ENCODE data around the gene CREB5. TPM values are rescaled to one million over a fixed set of nuclear protein-coding genes. Genes with fewer than 3 reads are reported as not detected.

The CREB5 gene
- total and polyA plus RNA-seq, 2 experiments from 2014 or later, result 2.4 to 4.4 TPM

DNA sequence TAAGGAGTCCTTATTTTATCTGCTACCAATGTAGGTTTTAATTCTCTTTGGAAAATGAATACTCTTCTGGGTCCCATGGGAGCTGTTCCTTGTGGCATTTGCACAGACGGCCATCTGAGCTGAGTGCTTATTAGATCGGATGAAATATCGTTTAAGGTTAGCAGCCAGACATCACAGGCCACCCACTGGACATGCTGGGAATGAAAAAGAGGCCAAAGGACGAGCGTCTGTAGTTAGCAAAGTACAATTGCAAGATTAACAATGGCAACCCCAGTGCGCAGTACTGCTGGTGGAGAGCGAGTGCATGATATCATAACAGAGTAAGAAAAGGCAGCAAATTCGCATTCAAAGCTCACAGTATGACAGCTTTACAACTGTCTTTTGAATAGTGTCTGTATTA is 28.3 kb upstream of the CREB5 start:
- Mint-ChIP-seq H3K27ac (no peak overlapping the region), H3K4me1 (no peaks in the 10 kb centered on the region; the same call in 2 of the 3 replicates)
- DNase-seq (ENCODE audit: low spot score), result no peak

DNA sequence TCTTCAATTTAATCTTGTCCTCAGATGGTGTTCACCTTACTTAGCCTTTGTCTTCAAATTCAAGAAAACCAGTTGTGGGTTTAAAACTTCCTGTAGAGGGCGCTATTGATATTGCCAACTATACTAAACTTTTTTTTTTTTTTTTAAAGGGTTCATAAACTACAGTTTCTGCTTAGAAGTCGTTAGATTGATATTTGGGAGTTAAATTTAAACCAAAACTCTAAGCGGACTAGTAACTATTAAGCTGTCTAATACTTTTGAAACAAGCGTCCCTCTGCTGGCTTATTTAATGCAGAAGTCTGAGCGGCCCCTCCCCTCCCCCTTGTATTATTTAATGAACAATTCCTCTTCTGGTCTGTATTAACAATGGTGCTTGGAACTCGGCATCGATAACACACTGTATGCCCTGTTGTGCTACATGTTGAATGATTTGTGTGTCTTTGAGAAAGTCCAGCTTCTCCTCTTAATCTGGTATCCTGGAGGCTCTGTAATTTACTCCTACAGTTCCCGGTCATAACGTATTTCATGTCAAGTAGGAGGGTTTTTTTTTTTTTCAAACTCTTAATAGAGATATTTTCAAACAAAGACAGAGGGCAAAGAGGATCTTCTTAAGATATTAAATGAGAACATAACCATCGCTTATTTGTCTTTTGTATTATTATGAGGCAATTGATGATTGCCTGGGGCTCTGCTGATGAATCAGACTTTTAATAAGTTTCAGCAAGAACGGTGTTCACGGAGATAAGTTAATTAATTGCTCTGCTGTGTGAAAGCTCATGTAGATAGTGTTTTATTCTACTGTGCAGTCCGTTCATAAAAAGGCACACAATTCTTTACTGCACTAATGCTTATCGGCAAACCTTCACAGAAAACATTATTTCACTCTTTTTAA is 22.6 kb upstream of the CREB5 start:
- peak overlapping the region; percentile 23; the same call in 1 of the 2 replicates for H3K4me3 ChIP-seq

More for the DNA sequence above, 28.3 kb upstream of the CREB5 start:
- H3K36me3 Mint-ChIP-seq (ENCODE audit: low read depth), result no peaks in the 10 kb centered on the region
- Histone ChIP-seq H4K20me1 (replicated peaks; ENCODE audit: insufficient read depth) (no peaks in the 10 kb centered on the region), H3K4me1 (ENCODE audit: insufficient read depth) (no peaks in the 10 kb centered on the region), H3K79me2 (replicated peaks; ENCODE audit: insufficient read depth) (no peaks in the 10 kb centered on the region), H3K36me3 (ENCODE audit: insufficient read depth) (no peaks in the 10 kb centered on the region), H3K27ac (ENCODE audit: low read depth) (no peak overlapping the region), H3K27me3 (ENCODE audit: insufficient read depth) (no peaks in the 10 kb centered on the region), H3F3A (replicated peaks; ENCODE audit: low read depth) (no peaks in the 10 kb centered on the region), H3K9me2 (ENCODE audit: insufficient read depth) (peaks cover 5% of the 10 kb centered on the region; the same call in 1 of the 2 replicates), H2AFZ (no peak overlapping the region), H3K4me2 (no peak overlapping the region), H3K4me3 (no peak overlapping the region)
- TF ChIP-seq, protein P1, sequence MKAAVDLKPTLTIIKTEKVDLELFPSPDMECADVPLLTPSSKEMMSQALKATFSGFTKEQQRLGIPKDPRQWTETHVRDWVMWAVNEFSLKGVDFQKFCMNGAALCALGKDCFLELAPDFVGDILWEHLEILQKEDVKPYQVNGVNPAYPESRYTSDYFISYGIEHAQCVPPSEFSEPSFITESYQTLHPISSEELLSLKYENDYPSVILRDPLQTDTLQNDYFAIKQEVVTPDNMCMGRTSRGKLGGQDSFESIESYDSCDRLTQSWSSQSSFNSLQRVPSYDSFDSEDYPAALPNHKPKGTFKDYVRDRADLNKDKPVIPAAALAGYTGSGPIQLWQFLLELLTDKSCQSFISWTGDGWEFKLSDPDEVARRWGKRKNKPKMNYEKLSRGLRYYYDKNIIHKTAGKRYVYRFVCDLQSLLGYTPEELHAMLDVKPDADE (IDR thresholded peaks at IDR 0.05), result no peak
- ATAC-seq, result no peak
- H3K9me3 Mint-ChIP-seq, result no peaks in the 10 kb centered on the region
- no peaks in the 10 kb centered on the region for H3K27me3 Mint-ChIP-seq (ENCODE audit: insufficient read depth, low read depth, poor library complexity)
- no peak overlapping the region for H3K4me3 Mint-ChIP-seq

DNA sequence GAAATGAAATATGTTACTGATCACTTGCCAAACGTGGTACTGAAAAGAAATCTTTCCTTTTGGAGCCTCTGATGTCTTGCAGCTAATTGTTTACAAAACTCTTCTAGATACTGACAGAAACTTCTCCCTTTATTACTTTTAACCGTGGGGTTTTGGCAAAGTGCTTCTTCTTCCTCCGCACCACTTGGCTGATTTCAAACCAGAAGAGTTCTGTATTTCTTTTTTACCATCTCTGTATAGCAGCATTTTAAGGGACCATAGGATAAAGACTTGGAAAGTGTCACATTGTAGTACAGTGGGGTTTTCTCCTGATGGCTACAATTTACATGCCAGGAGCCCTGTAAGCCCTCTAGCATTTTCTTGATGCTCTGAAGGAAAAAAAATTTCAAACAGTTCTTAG is 21.9 kb upstream of the CREB5 start:
- Histone ChIP-seq H3F3A (replicated peaks; ENCODE audit: low read depth) (no peaks in the 10 kb centered on the region), H3K4me1 (ENCODE audit: insufficient read depth) (no peaks in the 10 kb centered on the region; the same call in 1 of the 2 replicates), H3K36me3 (ENCODE audit: insufficient read depth) (no peaks in the 10 kb centered on the region; the same call in 1 of the 2 replicates), H3K4me2 (no peak overlapping the region), H2AFZ (no peak overlapping the region; the same call in 1 of the 2 replicates), H3K79me2 (replicated peaks; ENCODE audit: insufficient read depth) (no peaks in the 10 kb centered on the region), H3K27me3 (ENCODE audit: insufficient read depth) (no peaks in the 10 kb centered on the region), H3K4me3 (no peak overlapping the region), H3K9me2 (ENCODE audit: insufficient read depth) (no peaks in the 10 kb centered on the region), H4K20me1 (replicated peaks; ENCODE audit: insufficient read depth) (no peaks in the 10 kb centered on the region), H3K27ac (ENCODE audit: low read depth) (no peak overlapping the region)
- DNase-seq (ENCODE audit: low spot score) (no peak), ATAC-seq (no peak)
- Mint-ChIP-seq H3K4me3 (no peak overlapping the region), H3K27me3 (ENCODE audit: insufficient read depth, low read depth, poor library complexity) (no peaks in the 10 kb centered on the region), H3K9me3 (no peaks in the 10 kb centered on the region), H3K27ac (no peak overlapping the region), H3K36me3 (ENCODE audit: low read depth) (no peaks in the 10 kb centered on the region), H3K4me1 (peaks cover 4% of the 10 kb centered on the region; the same call in 2 of the 3 replicates)
- TF ChIP-seq, protein P2, sequence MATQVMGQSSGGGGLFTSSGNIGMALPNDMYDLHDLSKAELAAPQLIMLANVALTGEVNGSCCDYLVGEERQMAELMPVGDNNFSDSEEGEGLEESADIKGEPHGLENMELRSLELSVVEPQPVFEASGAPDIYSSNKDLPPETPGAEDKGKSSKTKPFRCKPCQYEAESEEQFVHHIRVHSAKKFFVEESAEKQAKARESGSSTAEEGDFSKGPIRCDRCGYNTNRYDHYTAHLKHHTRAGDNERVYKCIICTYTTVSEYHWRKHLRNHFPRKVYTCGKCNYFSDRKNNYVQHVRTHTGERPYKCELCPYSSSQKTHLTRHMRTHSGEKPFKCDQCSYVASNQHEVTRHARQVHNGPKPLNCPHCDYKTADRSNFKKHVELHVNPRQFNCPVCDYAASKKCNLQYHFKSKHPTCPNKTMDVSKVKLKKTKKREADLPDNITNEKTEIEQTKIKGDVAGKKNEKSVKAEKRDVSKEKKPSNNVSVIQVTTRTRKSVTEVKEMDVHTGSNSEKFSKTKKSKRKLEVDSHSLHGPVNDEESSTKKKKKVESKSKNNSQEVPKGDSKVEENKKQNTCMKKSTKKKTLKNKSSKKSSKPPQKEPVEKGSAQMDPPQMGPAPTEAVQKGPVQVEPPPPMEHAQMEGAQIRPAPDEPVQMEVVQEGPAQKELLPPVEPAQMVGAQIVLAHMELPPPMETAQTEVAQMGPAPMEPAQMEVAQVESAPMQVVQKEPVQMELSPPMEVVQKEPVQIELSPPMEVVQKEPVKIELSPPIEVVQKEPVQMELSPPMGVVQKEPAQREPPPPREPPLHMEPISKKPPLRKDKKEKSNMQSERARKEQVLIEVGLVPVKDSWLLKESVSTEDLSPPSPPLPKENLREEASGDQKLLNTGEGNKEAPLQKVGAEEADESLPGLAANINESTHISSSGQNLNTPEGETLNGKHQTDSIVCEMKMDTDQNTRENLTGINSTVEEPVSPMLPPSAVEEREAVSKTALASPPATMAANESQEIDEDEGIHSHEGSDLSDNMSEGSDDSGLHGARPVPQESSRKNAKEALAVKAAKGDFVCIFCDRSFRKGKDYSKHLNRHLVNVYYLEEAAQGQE (IDR thresholded peaks at IDR 0.05; ENCODE audit: unreplicated experiment), result no peak
- TF ChIP-seq POLR2AphosphoS5 (IDR thresholded peaks at IDR 0.05; ENCODE audit: low read depth) (no peak), JUNB (IDR thresholded peaks at IDR 0.05; ENCODE audit: unreplicated experiment) (no peak), ZNF331 (CRISPR knock-in tag; IDR thresholded peaks at IDR 0.05; ENCODE audit: low read depth) (no peak)
- TF ChIP-seq, protein P3, sequence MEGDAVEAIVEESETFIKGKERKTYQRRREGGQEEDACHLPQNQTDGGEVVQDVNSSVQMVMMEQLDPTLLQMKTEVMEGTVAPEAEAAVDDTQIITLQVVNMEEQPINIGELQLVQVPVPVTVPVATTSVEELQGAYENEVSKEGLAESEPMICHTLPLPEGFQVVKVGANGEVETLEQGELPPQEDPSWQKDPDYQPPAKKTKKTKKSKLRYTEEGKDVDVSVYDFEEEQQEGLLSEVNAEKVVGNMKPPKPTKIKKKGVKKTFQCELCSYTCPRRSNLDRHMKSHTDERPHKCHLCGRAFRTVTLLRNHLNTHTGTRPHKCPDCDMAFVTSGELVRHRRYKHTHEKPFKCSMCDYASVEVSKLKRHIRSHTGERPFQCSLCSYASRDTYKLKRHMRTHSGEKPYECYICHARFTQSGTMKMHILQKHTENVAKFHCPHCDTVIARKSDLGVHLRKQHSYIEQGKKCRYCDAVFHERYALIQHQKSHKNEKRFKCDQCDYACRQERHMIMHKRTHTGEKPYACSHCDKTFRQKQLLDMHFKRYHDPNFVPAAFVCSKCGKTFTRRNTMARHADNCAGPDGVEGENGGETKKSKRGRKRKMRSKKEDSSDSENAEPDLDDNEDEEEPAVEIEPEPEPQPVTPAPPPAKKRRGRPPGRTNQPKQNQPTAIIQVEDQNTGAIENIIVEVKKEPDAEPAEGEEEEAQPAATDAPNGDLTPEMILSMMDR (conservative IDR thresholded peaks at IDR 0.05; ENCODE audit: low read depth in 2 of 2), result no peak

More for the DNA sequence above, 22.6 kb upstream of the CREB5 start:
- Histone ChIP-seq H2AFZ (peak overlapping the region; percentile 52; the same call in 1 of the 2 replicates), H3K9me2 (ENCODE audit: insufficient read depth) (no peaks in the 10 kb centered on the region), H3K4me2 (peak overlapping the region; percentile 50), H3F3A (replicated peaks; ENCODE audit: low read depth) (no peaks in the 10 kb centered on the region), H3K4me1 (ENCODE audit: insufficient read depth) (no peaks in the 10 kb centered on the region), H4K20me1 (replicated peaks; ENCODE audit: insufficient read depth) (no peaks in the 10 kb centered on the region), H3K27ac (ENCODE audit: low read depth) (no peak overlapping the region), H3K79me2 (replicated peaks; ENCODE audit: insufficient read depth) (no peaks in the 10 kb centered on the region), H3K27me3 (ENCODE audit: insufficient read depth) (no peaks in the 10 kb centered on the region), H3K36me3 (ENCODE audit: insufficient read depth) (no peaks in the 10 kb centered on the region; the same call in 1 of the 2 replicates)
- TF ChIP-seq, protein P3 (conservative IDR thresholded peaks at IDR 0.05; ENCODE audit: low read depth in 2 of 2), result peak; percentile 57 to 99
- no peak for TF ChIP-seq ZNF331 (CRISPR knock-in tag; IDR thresholded peaks at IDR 0.05; ENCODE audit: low read depth)
- Mint-ChIP-seq H3K27ac (peak overlapping the region; percentile 63), H3K9me3 (no peaks in the 10 kb centered on the region), H3K27me3 (ENCODE audit: insufficient read depth, low read depth, poor library complexity) (no peaks in the 10 kb centered on the region), H3K4me1 (peaks cover 4% of the 10 kb centered on the region; the same call in 2 of the 3 replicates), H3K36me3 (ENCODE audit: low read depth) (no peaks in the 10 kb centered on the region), H3K4me3 (no peak overlapping the region)
- peak; percentile 46 for ATAC-seq
- peak; percentile 85 for DNase-seq (ENCODE audit: low spot score)
